Natural killer cell treated with Interleukin-12 subunit alpha and Interleukin-12 subunit beta and Interleukin-15 and Interleukin-18, amount 100 ng/mL, for 72 hours (primary cell): ENCODE results near the gene CPAMD8. TPM values are rescaled to one million over a fixed set of nuclear protein-coding genes. Genes with fewer than 3 reads are reported as not detected.

Experiments used
- ATAC-seq, 2 donors: fragments of 150-1000 bp; cut with Tn5 transposase in 1 of 2; sonication (Bioruptor Pico), chemical (Tn5 transposase) in 1 of 2; 2 replicates each; pipeline ENCODE4 v1.10.0; 2021
- DNase-seq: peaks from one replicate; pipeline ENCODE4 v3.0.0; 2022; ENCODE audit warnings: low spot score
- H3K27ac Mint-ChIP-seq, 2 donors: 1 replicate in 1 of 2; 2 replicates in 1 of 2; pipeline ENCODE4 v1.8.0; 2022; ENCODE audit warnings: mixed read lengths in 2 of 2, mild to moderate bottlenecking in 1 of 2, moderate library complexity in 1 of 2
- H3K27me3 Mint-ChIP-seq, 2 donors: 1 replicate in 1 of 2; 2 replicates in 1 of 2; pipeline ENCODE4 v1.8.0; 2022; ENCODE audit warnings: mixed read lengths in 2 of 2
- H3K36me3 Mint-ChIP-seq: one replicate; pipeline ENCODE4 v1.8.0; 2022; ENCODE audit warnings: mixed read lengths
- H3K4me1 Mint-ChIP-seq, 2 donors: 1 replicate in 1 of 2; 2 replicates in 1 of 2; pipeline ENCODE4 v1.8.0; 2022; ENCODE audit warnings: low read depth in 2 of 2, mixed read lengths in 2 of 2, mild to moderate bottlenecking in 1 of 2
- H3K4me3 Mint-ChIP-seq: one replicate; pipeline ENCODE4 v1.8.0; 2022; ENCODE audit warnings: mixed read lengths
- H3K9me3 Mint-ChIP-seq: 2 replicates; pipeline ENCODE4 v1.8.0; 2022; ENCODE audit warnings: mixed read lengths
- total RNA-seq, 2 donors: library from RNA; stranded (reverse); gene quantifications; one replicate each; pipeline ENCODE4 v1.2.3, GENCODE V29; 2022

Gene CPAMD8
- total RNA-seq, 2 donors from 2014 or later, result 0.39 to 0.81 TPM

GRCh38 chr19:16860118-16860517, 166.5 kb downstream of the CPAMD8 start:
- Mint-ChIP-seq H3K27ac (no peak overlapping the region), H3K27me3 (no peaks in the 10 kb centered on the region), H3K4me1 (peaks cover 0 to 10% of the 10 kb centered on the region in 2 donors), H3K9me3 (no peaks in the 10 kb centered on the region), H3K4me3 (no peak overlapping the region), H3K36me3 (peaks cover 4% of the 10 kb centered on the region)
- no peak for DNase-seq
- no peak for ATAC-seq

GRCh38 chr19:16859626-16860025, 167.0 kb downstream of the CPAMD8 start:
- no peak overlapping the region for H3K4me3 Mint-ChIP-seq
- no peaks in the 10 kb centered on the region for H3K27me3 Mint-ChIP-seq
- H3K27ac Mint-ChIP-seq, result no peak overlapping the region
- ATAC-seq, result no peak
- H3K4me1 Mint-ChIP-seq, result peaks cover 0 to 10% of the 10 kb centered on the region in 2 donors
- peaks cover 8% of the 10 kb centered on the region for H3K36me3 Mint-ChIP-seq
- no peak for DNase-seq
- no peaks in the 10 kb centered on the region for H3K9me3 Mint-ChIP-seq

GRCh38 chr19:16856091-16856490, 170.5 kb downstream of the CPAMD8 start:
- Mint-ChIP-seq H3K27ac (no peak overlapping the region), H3K36me3 (peaks cover 8% of the 10 kb centered on the region), H3K4me3 (no peak overlapping the region), H3K27me3 (no peaks in the 10 kb centered on the region), H3K9me3 (no peaks in the 10 kb centered on the region), H3K4me1 (peaks cover 0 to 7% of the 10 kb centered on the region in 2 donors)
- DNase-seq (no peak), ATAC-seq (no peak)

DNA sequence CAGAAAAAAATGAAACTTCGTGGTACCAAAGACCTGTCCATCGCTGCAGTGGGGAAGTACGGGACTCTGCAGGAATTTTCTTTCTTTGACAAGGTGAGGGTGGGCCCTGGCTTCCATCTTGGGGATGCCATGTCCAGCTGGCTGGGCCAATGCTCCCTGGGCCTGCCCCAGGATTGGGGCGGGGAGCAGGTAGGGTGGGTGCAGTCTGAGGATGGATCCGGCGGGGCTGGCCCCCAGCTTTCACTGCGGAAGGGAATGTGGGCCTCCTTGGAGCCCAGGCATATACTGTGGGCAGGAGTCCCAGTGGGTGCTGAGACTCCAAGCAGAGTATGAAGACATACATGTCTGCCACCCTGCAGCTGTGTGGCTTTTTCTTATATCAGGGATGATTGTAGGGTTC, 173.5 kb downstream of the CPAMD8 start:
- no peak for ATAC-seq
- H3K27me3 Mint-ChIP-seq, result no peaks in the 10 kb centered on the region
- H3K4me1 Mint-ChIP-seq, result peaks cover 0 to 2% of the 10 kb centered on the region in 2 donors
- no peaks in the 10 kb centered on the region for H3K9me3 Mint-ChIP-seq
- no peak for DNase-seq
- no peak overlapping the region for H3K27ac Mint-ChIP-seq
- peaks cover 7% of the 10 kb centered on the region for H3K36me3 Mint-ChIP-seq
- H3K4me3 Mint-ChIP-seq, result no peak overlapping the region

GRCh38 chr19:16851031-16851712, 175.4 kb downstream of the CPAMD8 start:
- Mint-ChIP-seq H3K27ac (no peak overlapping the region), H3K4me1 (no peaks in the 10 kb centered on the region), H3K27me3 (no peaks in the 10 kb centered on the region), H3K9me3 (no peaks in the 10 kb centered on the region), H3K4me3 (no peak overlapping the region), H3K36me3 (peaks cover 12% of the 10 kb centered on the region)
- ATAC-seq, result no peak
- no peak for DNase-seq

- H3K9me3 Mint-ChIP-seq, result no peaks in the 10 kb centered on the region
- H3K27ac Mint-ChIP-seq, result no peak overlapping the region
- H3K4me1 Mint-ChIP-seq, result no peaks in the 10 kb centered on the region
- no peak overlapping the region for H3K4me3 Mint-ChIP-seq
- H3K36me3 Mint-ChIP-seq, result peaks cover 12% of the 10 kb centered on the region
- no peaks in the 10 kb centered on the region for H3K27me3 Mint-ChIP-seq
- DNase-seq (no peak), ATAC-seq (no peak)
Observed at GRCh38 chr19:16850133-16850532, 176.5 kb downstream of the CPAMD8 start.

DNA sequence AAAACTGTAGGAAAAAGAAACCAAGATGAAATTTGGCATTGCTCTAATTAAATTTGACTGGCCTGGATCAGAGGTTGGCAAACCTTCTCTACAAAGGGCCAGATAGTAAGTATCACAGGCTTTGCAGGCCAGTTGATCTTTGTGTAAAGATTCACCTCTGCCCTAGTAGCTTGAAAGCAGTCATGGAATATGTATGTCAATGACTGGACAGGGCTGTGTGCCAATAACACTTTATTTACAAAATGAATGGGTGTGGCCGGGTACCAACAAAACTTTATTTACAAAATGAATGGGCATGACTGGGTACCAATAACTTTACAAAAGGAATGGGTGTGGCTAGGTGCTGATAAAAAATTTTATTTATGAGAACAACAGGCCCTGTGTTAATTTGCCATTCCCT, 177.4 kb downstream of the CPAMD8 start:
- no peak overlapping the region for H3K4me3 Mint-ChIP-seq
- no peaks in the 10 kb centered on the region for H3K4me1 Mint-ChIP-seq
- no peaks in the 10 kb centered on the region for H3K27me3 Mint-ChIP-seq
- peaks cover 8% of the 10 kb centered on the region for H3K36me3 Mint-ChIP-seq
- H3K9me3 Mint-ChIP-seq, result no peaks in the 10 kb centered on the region
- no peak for DNase-seq
- H3K27ac Mint-ChIP-seq, result no peak overlapping the region
- no peak for ATAC-seq

DNA sequence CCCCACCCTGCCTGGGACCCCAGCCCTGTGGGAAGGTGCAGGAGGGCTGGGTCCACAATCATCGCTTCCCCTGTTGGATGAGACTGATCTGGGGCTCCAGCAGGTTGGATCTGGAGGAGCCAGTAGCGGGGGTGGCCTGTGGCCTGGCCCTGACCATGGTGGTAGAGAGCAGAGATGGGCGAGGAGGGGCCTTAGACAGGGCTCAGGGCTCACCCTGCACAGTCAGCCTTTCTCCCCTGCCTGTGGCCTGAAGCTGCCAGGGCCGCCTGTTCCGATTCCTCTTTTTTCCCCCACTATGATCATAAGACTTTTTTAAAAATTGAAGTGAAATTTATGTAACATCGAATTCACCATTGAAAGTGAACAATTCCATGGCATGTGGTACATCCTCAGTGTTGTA, 179.2 kb downstream of the CPAMD8 start:
- no peak for ATAC-seq
- Mint-ChIP-seq H3K9me3 (no peaks in the 10 kb centered on the region), H3K27me3 (no peaks in the 10 kb centered on the region), H3K4me1 (peaks cover 0 to 3% of the 10 kb centered on the region in 2 donors), H3K4me3 (no peak overlapping the region), H3K27ac (no peak overlapping the region), H3K36me3 (peaks cover 8% of the 10 kb centered on the region)
- no peak for DNase-seq

- DNase-seq (no peak), ATAC-seq (no peak)
- H3K4me1 Mint-ChIP-seq, result peaks cover 0 to 3% of the 10 kb centered on the region in 2 donors
- H3K9me3 Mint-ChIP-seq, result no peaks in the 10 kb centered on the region
- H3K27ac Mint-ChIP-seq, result no peak overlapping the region
- H3K27me3 Mint-ChIP-seq, result no peaks in the 10 kb centered on the region
- H3K36me3 Mint-ChIP-seq, result peaks cover 8% of the 10 kb centered on the region
- H3K4me3 Mint-ChIP-seq, result no peak overlapping the region
Observed at GRCh38 chr19:16846901-16847300, 179.7 kb downstream of the CPAMD8 start.

Other genes starting within 250 kb of the CPAMD8 start
- gene SIN3B, start 197.4 kb downstream of the CPAMD8 start, total RNA-seq, result 10 to 100 TPM; 33.0 to 53.2 TPM
- gene F2RL3, start 137.8 kb downstream of the CPAMD8 start, total RNA-seq, result 1 to 10 TPM; 1.5 to 2.0 TPM
- 10 to 100 TPM; 25.6 to 46.1 TPM for gene HAUS8, start 48.6 kb upstream of the CPAMD8 start, total RNA-seq
- 100 to 1,000 TPM; 251 to 283 TPM for gene MYO9B, start 49.0 kb upstream of the CPAMD8 start, total RNA-seq
- gene USE1, start 188.5 kb upstream of the CPAMD8 start, total RNA-seq, result 10 to 100 TPM; 25.9 to 28.7 TPM
- 10 to 100 TPM; 14.7 to 31.9 TPM for gene OCEL1, start 199.4 kb upstream of the CPAMD8 start, total RNA-seq
- gene NR2F6, start 219.1 kb upstream of the CPAMD8 start, total RNA-seq, result 10 to 100 TPM in 1 of 2 donors, 1 to 10 TPM in 1; 2.7 to 12.2 TPM
- gene USHBP1, start 237.9 kb upstream of the CPAMD8 start, total RNA-seq, result not detected
- gene BABAM1, start 240.6 kb upstream of the CPAMD8 start, total RNA-seq, result 100 to 1,000 TPM in 1 of 2 donors, 10 to 100 TPM in 1; 90.1 to 143 TPM